Dendritic cell treated with granulocyte-macrophage colony-stimulating factor and Interleukin-4, amounts not matched to agents 40 ng/mL and 50 ng/mL, for 4 days (primary cell): ENCODE data around the gene TMEM143.

ENCODE experiments used
- H3K27ac Mint-ChIP-seq: one replicate; pipeline ENCODE4 v1.8.0; 2022; ENCODE audit warnings: mild to moderate bottlenecking, mixed read lengths
- H3K27me3 Mint-ChIP-seq: one replicate; pipeline ENCODE4 v1.8.0; 2022; ENCODE audit warnings: mild to moderate bottlenecking, mixed read lengths
- H3K36me3 Mint-ChIP-seq: one replicate; pipeline ENCODE4 v1.8.0; 2022; ENCODE audit warnings: low read depth, mixed read lengths
- H3K4me1 Mint-ChIP-seq: one replicate; pipeline ENCODE4 v1.8.0; 2022; ENCODE audit warnings: low read depth, mixed read lengths
- H3K4me3 Mint-ChIP-seq: one replicate; pipeline ENCODE4 v1.8.0; 2022; ENCODE audit warnings: mild to moderate bottlenecking, moderate library complexity, mixed read lengths
- H3K9me3 Mint-ChIP-seq: one replicate; pipeline ENCODE4 v1.8.0; 2022; ENCODE audit warnings: mixed read lengths
- intact Hi-C: fragments of 100-400 bp; cut with micrococcal nuclease; formaldehyde crosslinking; loops from one replicate; pipeline ENCODE4 v1.15.0; 2022

TMEM143 gene

GRCh38 chr19:48338802-48339503 is 24.8 kb downstream of the TMEM143 start:
- intact Hi-C loops: no loop called here
- Mint-ChIP-seq H3K27me3 (peaks cover 2% of the 10 kb centered on the region), H3K4me3 (no peak overlapping the region), H3K9me3 (no peaks in the 10 kb centered on the region), H3K36me3 (no peaks in the 10 kb centered on the region), H3K27ac (no peak overlapping the region), H3K4me1 (peaks cover 17% of the 10 kb centered on the region)

- intact Hi-C loops: no loop called here
- no peak overlapping the region for H3K27ac Mint-ChIP-seq
- peaks cover 20% of the 10 kb centered on the region for H3K4me1 Mint-ChIP-seq
- no peak overlapping the region for H3K4me3 Mint-ChIP-seq
- H3K36me3 Mint-ChIP-seq: no peaks in the 10 kb centered on the region
- H3K9me3 Mint-ChIP-seq: no peaks in the 10 kb centered on the region
- peaks cover 2% of the 10 kb centered on the region for H3K27me3 Mint-ChIP-seq
These were observed 25.4 kb downstream of the TMEM143 start for GRCh38 chr19:48338253-48338755.

GRCh38 chr19:48333467-48334384 is 30.0 kb downstream of the TMEM143 start:
- Mint-ChIP-seq H3K9me3 (no peaks in the 10 kb centered on the region), H3K4me3 (peak overlapping the region; percentile 87), H3K4me1 (peaks cover 57% of the 10 kb centered on the region), H3K36me3 (peaks cover 35% of the 10 kb centered on the region), H3K27me3 (peaks cover 2% of the 10 kb centered on the region), H3K27ac (peak overlapping the region; percentile 93)
- intact Hi-C loops: loop anchor here (1.0 kb wide), 1 partner anchor 12 kb away; a partner anchor contains a TSS

- intact Hi-C loops: loop anchor here (1.0 kb wide), 1 partner anchor 12 kb away; a partner anchor contains a TSS
- Mint-ChIP-seq H3K27ac (peak overlapping the region; percentile 93), H3K4me3 (peak overlapping the region; percentile 87), H3K36me3 (peaks cover 43% of the 10 kb centered on the region), H3K27me3 (peaks cover 2% of the 10 kb centered on the region), H3K9me3 (no peaks in the 10 kb centered on the region), H3K4me1 (peaks cover 58% of the 10 kb centered on the region)
These were observed 30.9 kb downstream of the TMEM143 start for GRCh38 chr19:48332662-48333466.

- intact Hi-C loops: no loop called here
- Mint-ChIP-seq H3K27ac (peak overlapping the region; percentile 93), H3K36me3 (peaks cover 49% of the 10 kb centered on the region), H3K9me3 (no peaks in the 10 kb centered on the region), H3K4me1 (peaks cover 64% of the 10 kb centered on the region), H3K4me3 (peak overlapping the region; percentile 87), H3K27me3 (peaks cover 2% of the 10 kb centered on the region)
These were observed 31.4 kb downstream of the TMEM143 start for GRCh38 chr19:48332351-48332661.

GRCh38 chr19:48330012-48330681 is 33.6 kb downstream of the TMEM143 start:
- H3K4me1 Mint-ChIP-seq: peaks cover 78% of the 10 kb centered on the region
- peaks cover 71% of the 10 kb centered on the region for H3K36me3 Mint-ChIP-seq
- intact Hi-C loops: no loop called here
- peak overlapping the region; percentile 68 for H3K4me3 Mint-ChIP-seq
- peak overlapping the region; percentile 93 for H3K27ac Mint-ChIP-seq
- peaks cover 2% of the 10 kb centered on the region for H3K27me3 Mint-ChIP-seq
- no peaks in the 10 kb centered on the region for H3K9me3 Mint-ChIP-seq

- H3K9me3 Mint-ChIP-seq: no peaks in the 10 kb centered on the region
- H3K36me3 Mint-ChIP-seq: peaks cover 74% of the 10 kb centered on the region
- H3K27me3 Mint-ChIP-seq: no peaks in the 10 kb centered on the region
- peaks cover 82% of the 10 kb centered on the region for H3K4me1 Mint-ChIP-seq
- H3K4me3 Mint-ChIP-seq: peak overlapping the region; percentile 68
- intact Hi-C loops: no loop called here
- H3K27ac Mint-ChIP-seq: peak overlapping the region; percentile 35
These were observed 34.4 kb downstream of the TMEM143 start for GRCh38 chr19:48329167-48329891.

GRCh38 chr19:48325265-48325910 is 38.4 kb downstream of the TMEM143 start, which contains the start of gene EMP3:
TSS of gene EMP3 (plus strand) at chr19:48325552. CDS start at chr19:48326845, 1,293 bp downstream.
- Mint-ChIP-seq H3K9me3 (no peaks in the 10 kb centered on the region), H3K36me3 (peaks cover 67% of the 10 kb centered on the region), H3K4me3 (peak within 1 kb of the TSS; percentile 93), H3K4me1 (peaks cover 80% of the 10 kb centered on the region), H3K27me3 (no peaks in the 10 kb centered on the region), H3K27ac (peak within 1 kb of the TSS; percentile 94)
- intact Hi-C loops: no loop called here

- Mint-ChIP-seq H3K4me1 (peaks cover 61% of the 10 kb centered on the region), H3K36me3 (peaks cover 32% of the 10 kb centered on the region), H3K4me3 (peak overlapping the region; percentile 86), H3K27ac (peak overlapping the region; percentile 94), H3K27me3 (peaks cover 4% of the 10 kb centered on the region), H3K9me3 (no peaks in the 10 kb centered on the region)
- intact Hi-C loops: loop anchor here (1.0 to 5.0 kb wide), 2 partner anchors 11 to 70 kb away; partner anchors contain the start of genes GRIN2D and KDELR1
These were observed 41.8 kb downstream of the TMEM143 start for GRCh38 chr19:48321622-48322591.

- intact Hi-C loops: loop anchor here (1.0 to 5.0 kb wide), 2 partner anchors 12 to 71 kb away; partner anchors contain the start of genes GRIN2D and KDELR1
- Mint-ChIP-seq H3K9me3 (no peaks in the 10 kb centered on the region), H3K27ac (peak overlapping the region; percentile 94), H3K4me1 (peaks cover 55% of the 10 kb centered on the region), H3K27me3 (peaks cover 4% of the 10 kb centered on the region), H3K4me3 (peak overlapping the region; percentile 81), H3K36me3 (peaks cover 26% of the 10 kb centered on the region)
These were observed 42.4 kb downstream of the TMEM143 start for GRCh38 chr19:48321372-48321621.

GRCh38 chr19:48319647-48320541 is 43.8 kb downstream of the TMEM143 start:
- peak overlapping the region; percentile 94 for H3K27ac Mint-ChIP-seq
- H3K4me3 Mint-ChIP-seq: peak overlapping the region; percentile 81
- H3K4me1 Mint-ChIP-seq: peaks cover 49% of the 10 kb centered on the region
- H3K9me3 Mint-ChIP-seq: no peaks in the 10 kb centered on the region
- peaks cover 4% of the 10 kb centered on the region for H3K27me3 Mint-ChIP-seq
- peaks cover 12% of the 10 kb centered on the region for H3K36me3 Mint-ChIP-seq
- intact Hi-C loops: loop anchor here (5.0 kb wide), 1 partner anchor 72 kb away; the partner anchor contains the start of genes GRIN2D and KDELR1
